HUES6 (cell line): ENCODE measurements around the gene TFCP2.

Experiments
- H3K27ac ChIP-seq: 2 replicates; pipeline ENCODE4 v1.7.0; 2013; ENCODE audit warnings: low read depth, mild to moderate bottlenecking, low read length, inconsistent platforms
- H3K27me3 ChIP-seq: 2 replicates; pipeline ENCODE4 v1.6.1; 2013; ENCODE audit warnings: low read length; ENCODE audit not compliant: control insufficient read depth, insufficient read depth
- H3K36me3 ChIP-seq: 2 replicates; pipeline ENCODE4 v1.6.1; 2013; ENCODE audit warnings: low read length; ENCODE audit not compliant: control insufficient read depth, insufficient read depth
- H3K4me1 ChIP-seq: 2 replicates; pipeline ENCODE4 v1.6.1; 2013; ENCODE audit warnings: low read length; ENCODE audit not compliant: control insufficient read depth, insufficient read depth
- H3K4me3 ChIP-seq: 2 replicates; pipeline ENCODE4 v1.5.1; 2013; ENCODE audit warnings: low read depth, low read length
- H3K9ac ChIP-seq: one replicate; pipeline ENCODE4 v1.6.1; 2013; ENCODE audit warnings: mild to moderate bottlenecking, low read length
- H3K9me3 ChIP-seq: 2 replicates; pipeline ENCODE4 v1.6.1; 2013; ENCODE audit warnings: low read depth, low read length; ENCODE audit not compliant: control insufficient read depth, insufficient read depth

The TFCP2 gene

DNA sequence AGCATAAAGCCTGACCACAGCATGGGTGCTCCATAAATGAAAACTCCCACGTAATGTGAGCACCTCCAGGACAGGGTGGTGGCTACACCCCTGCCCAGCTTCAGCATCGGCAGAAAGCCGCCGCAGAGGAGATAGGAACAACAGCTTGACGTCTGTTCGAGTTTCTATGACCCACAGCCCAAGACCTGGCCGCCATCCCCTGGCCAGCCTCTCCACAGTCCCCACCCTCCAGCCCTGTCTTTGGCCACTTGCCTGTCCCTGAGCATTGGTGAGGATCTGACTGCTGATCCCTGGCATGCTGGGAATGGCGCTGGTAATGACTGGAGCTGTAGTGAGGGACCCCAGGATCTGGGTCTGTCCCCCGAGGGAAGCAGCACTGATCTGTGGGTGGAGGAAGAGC lies 23.6 kb upstream of the TFCP2 start:
- H3K9me3 ChIP-seq = no peaks in the 10 kb centered on the region
- H3K4me1 ChIP-seq = no peaks in the 10 kb centered on the region
- no peaks in the 10 kb centered on the region for H3K27me3 ChIP-seq
- H3K27ac ChIP-seq = no peak overlapping the region
- 0 out of 2 replicates have a peak, but pooled peaks cover 4% of the 10 kb centered on the region for H3K36me3 ChIP-seq
- H3K4me3 ChIP-seq = no peak overlapping the region
- no peak overlapping the region for H3K9ac ChIP-seq

DNA sequence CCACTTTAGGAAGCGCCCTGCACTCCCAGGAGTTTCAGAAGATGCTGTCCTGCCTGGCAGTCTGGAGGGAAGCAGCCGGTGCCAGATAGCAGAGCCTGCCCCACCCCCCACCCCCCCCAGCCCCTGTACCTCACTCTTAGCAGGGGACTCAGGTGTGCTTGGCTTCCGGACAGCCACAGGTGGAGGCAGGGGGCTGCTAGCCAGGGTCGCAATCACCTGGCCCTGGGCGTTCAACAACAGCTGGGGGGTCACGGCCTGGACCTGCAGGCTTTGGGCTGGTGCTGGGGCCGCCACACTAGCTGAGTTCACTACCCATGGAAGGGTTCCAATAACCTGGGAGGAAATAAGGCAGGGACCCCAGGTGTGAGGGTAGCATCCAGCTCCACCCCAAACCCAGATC lies 22.9 kb upstream of the TFCP2 start:
- Histone ChIP-seq H3K27me3 (no peaks in the 10 kb centered on the region), H3K36me3 (0 out of 2 replicates have a peak, but pooled peaks cover 4% of the 10 kb centered on the region), H3K9me3 (no peaks in the 10 kb centered on the region), H3K9ac (no peak overlapping the region), H3K27ac (no peak overlapping the region), H3K4me1 (no peaks in the 10 kb centered on the region), H3K4me3 (no peak overlapping the region)

DNA sequence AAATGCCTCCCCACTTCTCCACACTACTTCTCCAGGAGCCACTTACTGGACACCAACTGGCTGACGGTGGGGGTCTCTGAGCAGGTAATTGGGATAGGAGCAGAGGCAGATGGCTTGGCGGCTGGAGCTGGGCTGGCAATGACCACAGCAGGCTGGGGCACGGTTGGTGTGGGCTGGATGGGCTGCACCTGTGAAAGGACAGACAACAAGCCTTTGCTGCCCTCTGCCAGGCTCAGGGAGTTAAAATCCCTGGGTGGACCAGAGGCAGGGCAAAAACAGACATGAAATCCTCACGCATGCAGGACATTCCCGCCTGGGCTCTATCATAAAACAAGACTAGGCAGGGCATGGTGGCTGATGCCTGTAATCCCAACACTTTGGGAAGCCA lies 19.3 kb upstream of the TFCP2 start:
- no peaks in the 10 kb centered on the region for H3K4me1 ChIP-seq
- no peak overlapping the region for H3K4me3 ChIP-seq
- H3K9me3 ChIP-seq = no peaks in the 10 kb centered on the region
- H3K27ac ChIP-seq = no peak overlapping the region
- no peak overlapping the region for H3K9ac ChIP-seq
- peaks cover 7% of the 10 kb centered on the region; the same call in 1 of the 2 replicates for H3K36me3 ChIP-seq
- H3K27me3 ChIP-seq = no peaks in the 10 kb centered on the region

DNA sequence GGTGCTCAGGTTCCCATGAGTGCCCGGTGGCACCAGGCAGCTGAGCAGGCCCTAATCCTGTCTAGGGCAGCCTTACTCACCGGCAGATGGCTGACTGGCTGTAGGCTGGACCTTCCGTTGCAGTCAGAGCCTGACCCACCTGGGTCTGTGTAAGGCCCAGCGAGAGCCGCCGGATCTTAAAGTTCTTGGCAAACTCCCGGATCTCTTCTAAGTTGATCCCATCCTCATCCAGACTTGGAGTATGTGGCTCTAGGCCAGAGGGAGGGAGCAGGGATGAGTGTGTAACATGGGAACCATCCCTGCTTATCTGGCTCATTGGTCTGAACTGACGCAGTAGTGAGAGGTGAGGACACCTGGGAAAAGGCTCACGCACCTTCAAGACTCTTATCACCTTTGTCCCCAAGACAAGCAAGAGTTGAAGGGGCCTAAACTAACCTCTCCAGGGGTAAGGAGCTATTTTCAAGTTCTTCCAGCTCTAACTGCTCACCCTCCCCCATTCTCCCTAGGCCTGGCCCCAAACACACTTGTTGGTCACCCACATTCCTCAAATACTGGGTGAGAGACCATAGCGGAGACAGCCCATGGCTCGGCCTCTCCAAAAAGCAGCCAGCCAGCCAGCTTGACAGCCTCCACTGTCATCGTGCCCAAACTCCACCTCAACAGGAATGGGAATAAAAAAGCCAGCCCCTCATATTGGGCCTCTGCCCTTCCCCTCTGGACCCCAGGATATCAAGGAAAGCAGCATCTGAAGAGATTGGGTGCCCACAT lies 18.8 kb upstream of the TFCP2 start:
- no peak overlapping the region for H3K27ac ChIP-seq
- H3K4me3 ChIP-seq = no peak overlapping the region
- no peaks in the 10 kb centered on the region for H3K27me3 ChIP-seq
- H3K4me1 ChIP-seq = no peaks in the 10 kb centered on the region
- H3K36me3 ChIP-seq = peaks cover 6% of the 10 kb centered on the region; the same call in 1 of the 2 replicates
- no peaks in the 10 kb centered on the region for H3K9me3 ChIP-seq
- H3K9ac ChIP-seq = no peak overlapping the region

DNA sequence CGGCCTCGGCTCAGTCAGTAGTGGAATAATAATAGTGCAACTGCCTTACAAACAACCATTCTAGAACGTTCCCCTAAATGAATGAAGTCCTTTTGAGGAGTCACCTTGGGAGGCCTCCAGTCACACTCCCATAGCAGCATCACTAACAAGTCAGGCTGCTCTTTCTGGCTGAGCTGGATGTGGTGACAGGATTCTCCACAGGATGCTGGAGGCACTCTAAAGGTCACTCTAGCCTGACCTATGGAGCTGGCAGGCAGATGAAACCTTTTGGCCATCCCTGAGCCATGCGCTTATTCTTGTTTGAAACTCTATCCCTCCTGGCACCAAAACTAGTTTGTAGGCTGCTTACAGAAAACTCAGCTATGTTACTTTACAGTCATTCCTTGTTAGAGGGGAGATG lies 17.9 kb upstream of the TFCP2 start:
- H3K4me3 ChIP-seq = no peak overlapping the region
- H3K9ac ChIP-seq = no peak overlapping the region
- H3K9me3 ChIP-seq = no peaks in the 10 kb centered on the region
- peaks cover 6% of the 10 kb centered on the region; the same call in 1 of the 2 replicates for H3K36me3 ChIP-seq
- no peak overlapping the region for H3K27ac ChIP-seq
- no peaks in the 10 kb centered on the region for H3K4me1 ChIP-seq
- no peaks in the 10 kb centered on the region for H3K27me3 ChIP-seq

DNA sequence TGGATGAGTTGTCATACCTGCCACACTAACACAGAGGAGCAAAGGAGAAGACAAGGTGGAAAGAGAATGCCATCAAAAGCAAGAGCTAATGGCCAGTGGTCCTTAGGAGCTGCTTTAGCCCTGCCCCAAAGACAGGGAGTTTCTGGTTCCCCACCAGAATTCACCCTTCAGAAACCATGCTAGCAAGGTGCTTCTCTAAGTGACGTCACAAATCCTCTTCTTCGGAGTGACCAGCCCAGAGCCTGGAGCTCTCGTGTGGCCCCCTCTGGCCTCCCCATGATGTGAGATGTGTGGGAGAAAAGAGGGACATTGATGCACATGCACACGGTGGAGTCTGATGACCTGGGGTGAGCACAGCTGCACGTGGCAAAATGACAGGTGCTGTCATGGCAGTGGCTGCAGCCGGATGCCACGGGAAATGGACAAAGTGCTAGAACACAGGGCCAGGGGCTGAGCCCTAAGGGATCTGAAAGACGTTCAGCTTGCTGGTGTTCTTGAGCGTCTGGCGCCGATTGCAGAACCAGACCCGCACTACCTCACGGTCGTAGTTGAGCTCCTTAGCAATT lies 16.9 kb upstream of the TFCP2 start:
- H3K4me3 ChIP-seq = no peak overlapping the region
- no peaks in the 10 kb centered on the region for H3K9me3 ChIP-seq
- no peak overlapping the region for H3K9ac ChIP-seq
- peaks cover 6% of the 10 kb centered on the region; the same call in 1 of the 2 replicates for H3K36me3 ChIP-seq
- H3K4me1 ChIP-seq = no peaks in the 10 kb centered on the region
- H3K27ac ChIP-seq = no peak overlapping the region
- no peaks in the 10 kb centered on the region for H3K27me3 ChIP-seq

DNA sequence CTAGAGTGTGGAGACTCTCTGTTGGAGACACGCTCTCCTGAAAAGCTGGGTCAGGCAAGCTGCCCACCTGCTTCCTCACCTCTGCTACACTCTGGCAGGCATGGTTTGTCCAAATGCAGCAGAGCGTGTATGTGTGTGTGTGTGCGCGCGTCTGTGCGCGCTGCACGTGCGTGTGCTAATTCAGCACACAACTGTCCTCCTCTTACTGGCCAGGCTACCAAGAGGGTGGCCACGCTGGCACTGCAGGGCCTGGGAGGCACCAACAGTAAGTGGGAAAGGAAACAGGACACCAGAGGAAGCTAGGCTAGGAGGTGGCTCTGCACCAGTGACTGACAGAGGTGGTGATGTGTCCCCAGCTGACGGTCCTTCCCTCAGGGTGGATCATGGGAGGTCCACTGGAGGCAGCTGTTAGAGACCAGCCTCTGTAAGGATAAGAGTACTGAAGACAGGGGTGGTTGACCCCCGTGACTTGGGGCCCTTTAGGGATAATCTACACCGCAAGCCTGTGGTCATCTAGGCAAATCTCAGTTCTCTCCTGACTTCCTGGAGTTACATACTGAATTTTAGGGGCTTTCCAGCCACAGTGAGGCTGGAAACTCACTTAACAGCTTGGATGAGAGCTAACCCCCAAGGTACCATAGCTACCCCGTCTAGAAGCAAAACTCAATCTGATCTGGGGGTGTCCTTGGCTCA lies 15.6 kb upstream of the TFCP2 start:
- Histone ChIP-seq H3K9ac (no peak overlapping the region), H3K4me3 (no peak overlapping the region), H3K27me3 (no peaks in the 10 kb centered on the region), H3K36me3 (peaks cover 6% of the 10 kb centered on the region; the same call in 1 of the 2 replicates), H3K9me3 (no peaks in the 10 kb centered on the region), H3K27ac (no peak overlapping the region), H3K4me1 (no peaks in the 10 kb centered on the region)

DNA sequence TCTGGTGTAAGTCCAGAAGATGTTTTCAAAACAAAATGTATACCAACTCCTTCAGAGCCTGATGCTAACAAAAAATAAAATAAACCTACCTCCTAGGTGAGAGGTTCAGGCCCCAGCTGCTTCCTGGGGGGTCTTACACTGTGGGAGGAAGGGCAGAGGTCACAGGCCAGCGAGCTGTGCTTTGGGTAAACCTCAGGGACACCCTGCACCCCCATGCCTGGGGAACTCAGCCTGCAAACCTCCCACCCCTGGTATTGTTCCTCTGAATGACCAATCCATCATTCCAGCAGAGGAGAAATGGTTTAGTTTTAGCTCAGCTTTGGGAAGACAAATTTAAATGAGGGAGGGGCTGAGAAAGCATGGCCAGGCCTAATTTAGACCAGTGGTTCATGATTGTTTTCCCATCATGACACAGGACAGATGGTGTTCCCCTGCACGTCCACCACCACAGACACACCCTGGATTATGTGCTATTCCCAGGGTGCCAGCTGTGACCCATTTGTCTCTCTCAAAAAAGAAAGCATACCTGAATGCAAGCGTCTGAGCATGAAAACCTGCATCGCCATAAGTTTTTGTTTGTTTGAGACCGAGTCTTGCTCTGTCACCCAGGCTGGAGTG lies 14.5 kb upstream of the TFCP2 start:
- no peaks in the 10 kb centered on the region for H3K4me1 ChIP-seq
- no peaks in the 10 kb centered on the region for H3K9me3 ChIP-seq
- H3K36me3 ChIP-seq = peaks cover 6% of the 10 kb centered on the region; the same call in 1 of the 2 replicates
- no peak overlapping the region for H3K27ac ChIP-seq
- no peaks in the 10 kb centered on the region for H3K27me3 ChIP-seq
- no peak overlapping the region for H3K9ac ChIP-seq
- H3K4me3 ChIP-seq = no peak overlapping the region

DNA sequence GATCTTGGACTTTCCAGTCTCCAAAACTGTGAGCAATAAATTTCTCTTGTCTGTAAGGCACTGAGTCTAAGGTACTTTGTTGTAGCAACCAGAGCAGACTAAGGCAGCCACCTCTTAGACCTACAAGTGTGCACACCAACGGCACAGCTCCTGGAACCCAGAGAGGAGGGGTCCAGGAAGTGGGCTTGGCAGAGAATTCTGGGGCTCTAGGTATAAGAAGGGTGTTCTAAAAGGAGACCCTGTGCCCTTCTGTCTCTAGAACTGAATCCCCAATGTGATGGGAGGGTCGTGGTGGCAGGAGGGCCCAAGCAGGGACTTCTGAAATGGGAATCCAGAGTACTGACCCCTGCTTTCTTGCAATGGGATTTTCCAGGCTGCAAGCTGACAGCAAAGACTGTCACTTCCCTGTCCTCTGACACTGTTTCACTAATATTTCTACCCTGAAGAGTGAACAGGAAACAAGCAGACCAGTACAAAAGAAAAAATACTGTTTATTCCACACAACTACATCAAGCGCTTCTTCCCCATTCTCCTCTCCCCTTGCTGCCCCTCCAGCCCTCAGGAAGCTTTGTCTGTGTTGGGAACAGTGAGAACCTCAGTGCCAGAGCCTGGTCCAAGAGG lies 13.6 kb upstream of the TFCP2 start:
- Histone ChIP-seq H3K36me3 (peaks cover 6% of the 10 kb centered on the region; the same call in 1 of the 2 replicates), H3K27ac (no peak overlapping the region), H3K9ac (no peak overlapping the region), H3K27me3 (no peaks in the 10 kb centered on the region), H3K4me3 (no peak overlapping the region), H3K4me1 (no peaks in the 10 kb centered on the region), H3K9me3 (no peaks in the 10 kb centered on the region)

DNA sequence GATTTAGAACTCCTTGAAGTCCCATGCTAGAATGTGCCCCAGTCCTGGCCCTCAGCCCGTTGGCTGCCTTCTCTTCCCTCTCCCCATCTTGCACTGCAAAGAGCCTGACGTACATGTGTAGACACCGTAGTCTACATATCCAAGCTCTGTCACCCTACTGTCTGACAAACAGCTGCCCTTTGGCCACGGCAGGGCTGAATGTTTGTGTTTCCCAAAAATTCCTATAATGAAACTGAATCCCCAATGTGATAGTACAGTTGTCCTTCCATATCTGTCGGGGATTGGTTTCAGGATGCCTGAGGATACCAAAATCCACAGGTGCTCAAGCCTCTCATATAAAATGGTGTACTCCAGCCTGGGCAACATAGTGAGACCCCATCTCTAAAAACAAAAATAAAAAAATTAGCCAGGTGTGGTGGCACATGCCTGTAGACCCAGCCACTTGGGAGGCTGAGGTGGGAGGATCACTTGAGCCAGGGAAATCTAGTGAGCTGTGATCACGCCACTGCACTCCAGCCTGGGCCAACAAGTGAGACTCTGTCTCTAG lies 12.3 kb upstream of the TFCP2 start:
- H3K4me3 ChIP-seq = no peak overlapping the region
- no peaks in the 10 kb centered on the region for H3K4me1 ChIP-seq
- H3K27ac ChIP-seq = no peak overlapping the region

More for the DNA sequence above, 12.3 kb upstream of the TFCP2 start:
- H3K27me3 ChIP-seq = no peaks in the 10 kb centered on the region
- H3K36me3 ChIP-seq = peaks cover 5% of the 10 kb centered on the region; the same call in 1 of the 2 replicates
- no peak overlapping the region for H3K9ac ChIP-seq
- no peaks in the 10 kb centered on the region for H3K9me3 ChIP-seq
